GM18861 (cell line): ENCODE data around the gene ERC1.
"Not testable (repeated sequence)": the region's sequence is repeated elsewhere in the genome, so short reads cannot be mapped to it uniquely, and the experiment has no call there.

Source experiments
- ATAC-seq: cut with Tn5 transposase; IDR thresholded peaks from one replicate; pipeline ENCODE4 v1.9.1; 2021; ENCODE audit not compliant: unreplicated experiment

Gene ERC1

GRCh38 chr12:1179128-1179527, 188.1 kb downstream of the ERC1 start:
- no peak for ATAC-seq

GRCh38 chr12:1182069-1182468, 191.0 kb downstream of the ERC1 start:
- ATAC-seq: no peak

DNA sequence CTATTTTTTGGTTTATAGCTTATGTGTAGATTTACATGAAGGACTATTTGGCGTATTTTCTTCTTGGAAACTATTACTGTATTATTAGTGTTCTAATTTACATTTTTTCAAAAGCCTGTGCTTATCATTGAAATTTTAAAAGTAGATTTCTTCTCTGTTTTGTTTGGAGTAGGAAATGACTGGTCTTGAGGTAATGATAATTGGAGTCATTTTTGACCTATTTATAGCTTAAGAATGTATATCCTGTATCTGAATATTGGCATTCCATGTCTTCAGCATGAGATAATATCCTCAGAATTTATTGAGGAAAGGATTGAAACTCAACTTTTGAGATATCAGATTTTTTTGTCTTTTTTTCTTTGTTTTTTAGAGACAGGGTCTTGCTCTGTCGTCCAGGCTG, 193.4 kb downstream of the ERC1 start:
- no peak for ATAC-seq

DNA sequence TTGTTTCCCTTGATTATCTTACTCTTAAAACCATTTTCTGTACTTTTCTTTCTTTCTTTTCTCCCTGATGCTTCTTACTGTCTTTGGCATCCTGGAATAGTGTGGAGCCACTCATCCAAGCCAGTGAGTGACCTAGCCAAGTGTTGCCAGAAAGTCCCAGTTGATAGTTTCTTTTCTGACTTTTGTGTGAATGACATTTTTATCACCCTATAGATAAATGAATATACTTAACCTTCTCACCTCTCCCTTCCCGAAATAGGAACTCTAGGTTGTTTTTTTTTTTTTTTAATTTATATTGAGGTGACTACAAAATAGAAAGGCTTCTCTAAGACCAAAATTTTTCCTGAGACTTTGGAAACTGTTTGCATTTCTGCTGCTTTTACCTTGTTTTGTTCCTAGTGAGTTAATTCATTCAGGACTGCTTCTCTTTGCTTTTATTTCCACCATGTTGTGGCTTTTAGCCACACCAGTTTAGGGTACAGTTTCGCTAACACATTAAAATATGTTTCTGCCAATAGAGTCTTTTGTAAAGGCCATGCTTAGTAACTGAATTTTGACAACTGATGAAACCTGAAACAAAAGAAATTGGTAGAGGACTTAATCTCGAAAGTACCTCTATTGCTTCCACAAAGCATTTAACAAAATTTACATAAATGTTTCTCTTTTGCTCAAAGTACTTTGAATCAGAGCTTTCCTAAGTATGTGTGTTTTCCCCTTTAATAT, 194.6 kb downstream of the ERC1 start:
- no peak for ATAC-seq

- no peak for ATAC-seq
These were observed 195.3 kb downstream of the ERC1 start for GRCh38 chr12:1186298-1186697.

DNA sequence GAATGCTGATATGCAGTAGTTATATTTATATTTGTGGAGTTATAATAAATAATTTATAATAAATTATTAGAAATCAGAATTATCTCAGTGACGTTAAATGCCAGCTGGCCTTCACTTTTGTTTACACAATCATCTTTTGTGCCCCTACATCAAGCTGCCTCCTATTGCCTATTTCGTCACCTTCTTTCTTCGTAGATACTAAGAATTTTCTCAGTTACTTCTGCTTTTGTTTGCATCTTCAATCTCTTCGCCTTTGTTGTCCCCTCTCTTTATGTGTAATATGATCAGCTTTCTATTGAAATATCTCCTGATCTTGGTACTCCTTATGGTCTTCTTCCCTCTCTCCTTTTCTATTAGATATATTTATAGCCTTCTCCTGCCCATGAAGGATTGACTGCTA, 197.0 kb downstream of the ERC1 start:
- no peak for ATAC-seq

DNA sequence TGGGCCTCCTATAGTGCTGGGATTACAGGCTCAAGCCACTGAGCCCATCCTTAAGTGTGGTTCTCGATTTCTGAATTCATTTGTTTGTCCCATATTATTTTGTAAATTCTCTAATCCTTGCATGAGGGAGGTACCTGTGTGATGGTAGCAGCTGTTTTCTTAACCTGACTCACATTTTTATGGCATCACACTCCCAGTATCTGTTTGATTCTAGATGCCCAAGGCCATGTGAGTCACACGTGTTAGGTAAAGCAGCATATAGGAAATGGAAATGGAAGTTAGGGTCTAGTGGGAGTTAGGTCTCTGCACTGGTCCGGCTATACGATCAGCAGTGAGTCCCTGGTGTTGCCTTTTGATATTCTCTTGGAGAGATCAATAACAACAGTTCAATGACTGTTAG, 198.1 kb downstream of the ERC1 start:
- ATAC-seq: no peak

DNA sequence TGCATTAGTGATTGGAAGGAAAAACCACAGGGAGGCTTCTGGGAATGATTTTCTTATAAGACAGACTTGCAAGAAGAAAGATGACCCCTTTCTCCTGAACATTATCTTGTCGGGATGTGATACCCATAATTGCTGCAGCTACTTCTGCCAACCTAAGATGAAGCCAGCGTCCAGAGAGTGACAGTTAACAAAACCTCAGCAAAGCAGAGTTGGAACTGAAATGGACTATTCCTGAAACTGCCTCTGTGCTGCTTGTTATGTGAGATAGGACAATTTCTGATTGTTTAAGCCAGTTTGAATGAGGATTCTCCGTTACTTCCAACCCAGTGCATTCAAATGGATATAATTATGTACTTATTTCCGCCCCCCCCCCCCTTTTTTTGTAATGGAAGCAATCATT, 204.5 kb downstream of the ERC1 start:
- ATAC-seq: no peak

GRCh38 chr12:1197264-1198018, 206.4 kb downstream of the ERC1 start:
- no peak for ATAC-seq

DNA sequence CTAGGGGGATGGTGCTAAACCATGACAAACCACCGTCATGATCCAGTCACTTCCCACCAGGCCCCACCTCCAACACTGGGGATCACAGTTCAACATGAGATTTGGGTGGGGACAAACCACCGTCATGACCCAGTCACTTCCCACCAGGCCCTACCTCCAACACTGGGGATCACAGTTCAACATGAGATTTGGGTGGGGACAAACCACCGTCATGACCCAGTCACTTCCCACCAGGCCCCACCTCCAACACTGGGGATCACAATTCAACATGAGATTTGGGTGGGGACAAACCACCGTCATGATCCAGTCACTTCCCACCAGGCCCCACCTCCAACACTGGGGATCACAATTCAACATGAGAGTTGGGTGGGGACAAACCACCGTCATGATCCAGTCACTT, 207.8 kb downstream of the ERC1 start:
- not testable (repeated sequence) for ATAC-seq

DNA sequence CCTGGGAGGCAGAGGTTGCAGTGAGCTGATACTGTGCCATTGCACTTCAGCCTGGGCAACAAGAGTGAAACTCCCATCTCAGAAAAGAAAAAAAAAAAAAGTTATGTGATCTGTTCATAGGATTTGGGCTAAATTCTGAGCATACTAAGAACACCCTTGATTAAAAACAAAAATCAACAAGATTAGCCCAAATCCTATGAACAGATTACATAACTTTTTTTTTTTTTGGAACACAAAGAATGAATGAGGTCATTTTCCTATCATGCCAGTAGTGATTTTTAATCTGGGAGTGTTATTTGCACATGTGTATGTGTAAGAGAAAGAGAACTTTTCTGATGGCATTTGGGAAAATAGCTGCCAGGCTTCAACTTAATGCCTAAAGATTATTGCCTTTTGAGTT, 208.7 kb downstream of the ERC1 start:
- ATAC-seq: no peak

DNA sequence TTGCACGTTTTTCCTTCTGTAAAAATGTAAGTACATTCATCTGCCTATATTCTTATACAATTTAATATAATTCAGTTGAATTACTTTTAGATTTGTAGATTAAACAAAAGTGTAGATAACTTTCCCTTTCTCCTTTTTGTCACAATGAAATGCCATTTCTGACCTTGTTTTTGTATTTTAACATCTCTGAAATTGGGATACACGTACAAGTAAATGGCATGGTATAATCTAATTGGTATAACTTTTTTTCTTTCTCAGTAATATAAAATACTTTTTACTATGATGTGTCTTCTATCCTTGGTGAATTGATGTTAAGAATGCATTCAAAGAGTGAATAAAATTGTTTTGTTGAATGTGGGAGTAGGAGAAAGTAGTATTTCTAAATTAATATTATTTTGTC, 210.0 kb downstream of the ERC1 start:
- no peak for ATAC-seq

DNA sequence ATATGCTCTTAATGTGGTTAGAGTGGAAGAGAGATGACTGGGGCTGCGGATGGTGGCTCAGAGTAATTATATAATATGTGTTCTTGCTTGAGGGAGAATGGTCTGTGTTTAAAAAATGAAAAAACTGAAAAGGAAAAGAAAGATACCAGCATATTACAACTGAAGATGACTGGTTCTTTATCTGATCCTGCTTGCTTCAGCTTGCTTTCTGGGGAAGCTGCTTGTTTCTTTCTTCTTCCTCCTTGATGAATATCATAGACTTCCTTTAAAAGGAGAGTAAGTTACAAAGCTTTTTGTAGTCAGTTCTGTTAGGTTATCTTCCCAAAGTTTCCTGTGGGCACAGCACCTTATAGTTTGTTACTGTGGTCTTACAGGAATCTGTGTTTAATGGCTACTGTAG, 210.9 kb downstream of the ERC1 start:
- no peak for ATAC-seq

GRCh38 chr12:1203735-1204019, 212.7 kb downstream of the ERC1 start:
- no peak for ATAC-seq

DNA sequence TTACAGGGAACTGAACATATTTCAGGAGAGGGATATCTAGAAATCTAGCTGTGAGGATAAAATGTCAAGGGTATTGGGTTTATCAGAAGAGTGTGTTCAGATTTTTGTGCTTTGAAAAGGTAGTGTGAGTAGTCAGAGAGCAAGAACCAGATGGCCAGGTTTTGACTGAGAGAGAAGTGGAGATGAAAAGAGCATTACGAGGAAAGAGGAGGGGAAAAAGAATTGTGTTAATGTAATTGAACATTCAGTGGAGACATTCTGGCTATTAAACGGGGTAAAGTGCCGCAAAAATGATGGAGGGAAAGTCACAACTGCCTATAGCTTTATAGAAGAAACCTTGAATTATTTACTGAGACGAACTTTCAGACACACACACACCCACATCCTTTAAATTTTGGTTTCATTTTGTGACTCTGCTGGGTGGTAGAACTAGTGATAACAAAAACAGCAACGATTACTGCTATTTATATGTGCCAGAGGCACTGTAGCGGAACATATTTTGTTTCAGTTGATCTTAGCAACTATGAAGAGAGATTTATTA, 213.6 kb downstream of the ERC1 start:
- ATAC-seq: peak; percentile 68

DNA sequence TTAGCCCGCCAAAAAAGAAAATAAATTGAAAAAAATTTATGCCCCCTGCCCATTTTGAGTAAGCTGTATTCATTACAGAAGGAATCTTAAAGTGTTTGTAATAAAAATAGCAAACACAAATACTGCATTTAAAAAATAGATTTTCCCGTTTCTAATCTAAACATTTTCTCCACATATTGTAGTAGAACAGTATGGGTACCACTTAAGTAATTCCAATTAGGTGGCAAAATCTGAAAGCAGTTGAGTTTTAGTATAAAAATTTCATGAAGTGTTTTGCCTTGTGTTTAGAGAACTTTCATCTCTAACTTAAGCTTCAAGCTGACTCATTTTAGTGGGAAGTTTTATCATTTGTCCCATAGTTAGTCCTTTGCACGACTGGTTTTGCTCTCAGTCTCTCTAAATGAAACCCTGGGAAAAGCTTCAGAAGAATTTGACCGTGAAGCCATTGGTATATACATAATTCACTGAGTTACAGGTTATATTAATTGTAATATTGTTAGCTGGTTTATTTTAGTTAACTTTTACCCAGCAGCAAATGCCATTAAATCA, 214.6 kb downstream of the ERC1 start:
- no peak for ATAC-seq

DNA sequence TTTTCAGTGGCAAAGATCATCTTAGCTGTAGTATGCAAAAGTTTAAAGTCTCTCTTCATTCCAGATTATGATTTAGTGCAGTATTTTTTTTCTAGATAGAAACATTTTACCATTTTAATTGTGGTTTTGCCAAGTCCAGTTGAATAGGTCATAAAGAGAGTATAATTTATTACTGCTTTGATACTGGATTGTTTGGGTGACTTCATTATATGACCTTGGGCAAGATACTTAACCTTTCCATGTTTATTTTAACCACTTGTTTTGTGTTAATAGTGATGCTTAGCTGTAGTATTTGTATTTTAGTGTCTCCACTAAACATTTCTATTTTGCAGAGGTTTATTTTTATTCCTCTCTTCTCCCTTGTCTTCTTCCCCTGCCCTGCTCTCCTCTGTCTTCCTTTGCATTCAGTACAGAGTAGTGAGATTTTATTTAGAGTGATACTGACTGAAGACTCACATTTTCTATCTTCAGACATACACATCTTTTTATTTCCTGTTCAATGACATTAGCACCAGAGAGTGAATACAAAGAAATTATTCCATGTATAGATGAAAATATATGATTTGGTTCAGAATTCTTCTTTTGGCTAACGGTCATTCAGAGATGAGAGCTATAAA, 215.2 kb downstream of the ERC1 start:
- ATAC-seq: no peak

- ATAC-seq: no peak
These were observed 216.3 kb downstream of the ERC1 start for GRCh38 chr12:1207276-1207675.

DNA sequence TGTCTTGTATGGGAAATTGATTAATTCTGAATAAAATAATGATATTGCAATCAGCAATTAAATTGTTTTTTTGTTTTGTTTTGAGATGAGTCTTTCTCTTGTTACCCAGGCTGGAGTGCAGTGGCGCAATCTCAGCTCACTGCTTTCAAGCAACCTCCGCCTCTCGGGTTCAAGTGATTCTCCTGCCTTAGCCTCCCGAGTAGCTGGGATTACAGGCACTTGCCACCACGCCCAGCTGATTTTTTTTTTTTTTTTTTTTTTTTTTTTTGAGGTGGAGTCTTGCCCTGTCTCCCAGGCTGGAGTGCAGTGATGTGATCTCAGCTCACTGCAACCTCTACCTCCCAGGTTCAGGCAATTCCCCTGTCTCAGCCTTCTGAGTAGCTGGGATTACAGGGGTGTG, 217.7 kb downstream of the ERC1 start:
- ATAC-seq: not testable (repeated sequence)

GRCh38 chr12:1212526-1212925, 221.5 kb downstream of the ERC1 start:
- ATAC-seq: no peak

GRCh38 chr12:1213205-1213604, 222.2 kb downstream of the ERC1 start:
- no peak for ATAC-seq
